Activated CD8-positive, alpha-beta memory T cell treated with anti-CD3 and anti-CD28 coated beads for 48 hours (primary cell): ENCODE data around the gene TEKT5.
"Not testable (repeated sequence)": the region's sequence is repeated elsewhere in the genome, so short reads cannot be mapped to it uniquely, and the experiment has no call there.

Source experiments
- DNase-seq, 3 experiments: peaks; one replicate each; pipeline ENCODE4 v3.0.0-alpha.2; 2020; ENCODE audit warnings: low read depth in 2 of 3, low spot score in 2 of 3

TEKT5 gene

GRCh38 chr16:10694830-10695229 lies at the start of gene TEKT5:
TEKT5 (minus strand) TSS chr16:10694930; CDS start chr16:10694873, 57 bp downstream.
- DNase-seq = no peak

DNA sequence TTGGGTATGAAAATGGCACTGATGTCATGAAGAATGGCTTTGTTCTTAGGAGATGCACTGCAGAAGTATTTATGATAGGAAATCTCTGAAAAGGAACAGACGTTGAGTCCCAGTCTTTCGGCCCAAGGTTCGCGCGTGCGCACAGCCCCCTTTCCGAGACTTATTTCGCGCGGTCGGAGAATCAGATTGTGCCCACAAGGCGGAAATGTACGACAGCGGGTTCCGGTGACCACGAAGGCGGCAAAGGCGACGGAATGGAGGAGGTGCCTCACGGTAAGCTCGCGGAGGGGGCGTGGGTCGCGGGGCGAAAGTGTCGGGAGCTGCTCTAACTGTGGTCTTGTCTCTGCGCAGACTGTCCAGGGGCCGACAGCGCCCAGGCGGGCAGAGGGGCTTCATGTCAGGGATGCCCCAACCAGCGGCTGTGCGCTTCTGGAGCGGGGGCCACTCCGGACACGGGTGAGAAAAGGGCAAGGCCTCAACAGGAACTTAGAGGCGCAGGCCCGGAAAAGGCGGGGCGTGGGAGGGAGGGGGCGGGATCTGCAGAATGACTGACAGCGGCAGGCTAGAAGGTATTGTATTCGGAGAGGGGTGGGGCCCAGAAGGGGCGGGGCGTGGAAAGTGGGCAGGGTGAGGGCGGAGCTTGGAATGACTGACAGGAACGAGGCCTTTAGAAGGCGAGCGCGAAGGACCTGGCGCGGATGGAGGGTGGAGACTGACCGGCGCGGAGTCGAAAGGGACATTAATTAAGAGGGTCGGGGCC lies 49.1 kb upstream of the TEKT5 start, which contains the start of gene NUBP1:
TSS of gene NUBP1 (plus strand) at position 233 of the 760 bp plus-strand sequence. CDS start at position 255, 22 bp downstream.
- peak; percentile 98 to 99 (median 99) for DNase-seq

- no peak for DNase-seq
Measured at GRCh38 chr16:10743227-10743609, 48.5 kb upstream of the TEKT5 start.

DNA sequence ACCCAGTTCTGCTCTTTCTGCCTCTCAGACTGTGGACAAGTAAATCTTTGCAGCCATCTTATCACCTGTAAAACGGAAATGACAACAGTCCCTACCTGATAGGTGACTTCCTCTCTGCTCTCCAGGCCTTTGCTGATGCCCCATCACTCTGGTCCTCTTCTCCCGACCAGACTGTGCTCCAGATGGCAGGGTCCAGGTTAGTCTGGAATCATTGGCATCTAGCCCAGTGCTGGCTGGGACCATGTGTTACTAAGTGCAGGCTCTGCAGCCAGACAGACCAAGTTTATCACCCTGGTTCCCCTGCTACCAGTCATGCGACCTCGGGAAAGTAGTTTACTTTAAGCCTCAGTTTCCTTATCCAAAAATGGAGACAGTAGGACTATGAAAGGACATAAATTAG lies 47.1 kb upstream of the TEKT5 start:
- no peak for DNase-seq

DNA sequence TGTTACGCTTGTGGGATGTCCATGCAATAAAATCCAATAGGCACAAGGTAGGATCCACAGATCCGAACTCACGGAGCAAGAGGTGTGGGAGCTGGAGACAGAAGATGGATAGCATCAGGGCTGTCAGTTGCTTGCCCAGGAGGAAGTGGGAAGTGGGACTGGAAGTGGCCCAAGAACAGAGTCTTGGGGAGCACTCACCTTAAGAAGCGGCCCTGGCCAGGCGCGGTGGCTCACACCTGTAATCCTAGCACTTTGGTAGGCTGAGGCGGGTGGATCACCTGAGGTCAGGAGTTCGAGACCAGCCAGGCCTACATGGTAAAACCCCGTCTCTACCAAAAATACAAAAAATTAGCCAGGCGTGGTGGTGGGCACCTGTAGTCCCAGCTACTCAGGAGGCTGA lies 46.5 kb upstream of the TEKT5 start:
- DNase-seq = not testable (repeated sequence)

GRCh38 chr16:10740845-10741208 lies 46.1 kb upstream of the TEKT5 start:
- DNase-seq = no peak

DNA sequence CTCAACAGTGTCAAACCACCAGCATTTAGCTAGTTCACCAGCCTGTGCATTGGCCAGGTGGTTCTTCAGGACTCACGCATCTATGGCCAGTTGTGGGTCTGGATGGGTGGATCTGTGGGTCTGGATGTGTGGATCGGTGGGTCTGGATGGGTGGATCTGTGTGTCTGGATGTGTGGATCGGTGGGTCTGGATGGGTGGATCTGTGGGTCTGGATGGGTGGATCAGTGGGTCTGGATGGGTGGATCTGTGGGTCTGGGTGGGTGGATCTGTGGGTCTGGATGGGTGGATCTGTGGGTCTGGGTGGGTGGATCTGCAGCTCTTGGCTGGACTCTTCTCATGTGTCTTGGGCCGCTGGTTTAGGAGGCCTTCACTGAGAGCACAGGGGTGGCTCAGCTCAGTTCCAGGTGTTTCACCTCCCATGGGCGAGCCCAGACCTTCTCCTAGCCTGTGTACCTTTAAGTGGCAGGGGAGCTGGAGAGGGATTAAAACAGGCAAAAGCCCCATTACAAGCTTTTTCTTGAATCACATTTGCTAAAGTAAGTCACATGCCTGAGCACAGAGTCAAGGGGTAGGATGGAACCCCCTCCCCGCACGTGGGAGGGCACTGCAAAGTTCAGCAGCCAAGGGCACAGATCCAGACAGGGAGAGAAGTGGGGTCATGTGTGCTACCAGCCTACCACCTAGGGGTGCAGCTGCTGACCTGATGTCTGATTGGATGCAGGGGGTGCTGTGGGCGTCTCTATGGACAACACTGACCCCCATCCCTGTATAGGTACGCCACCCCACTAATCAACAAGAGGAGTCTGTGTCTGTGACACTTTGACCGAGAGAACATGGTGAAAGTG lies 45.5 kb upstream of the TEKT5 start:
- no peak for DNase-seq

GRCh38 chr16:10738231-10739077 lies 43.7 kb upstream of the TEKT5 start:
- peak in 1 of 3 experiments; percentile 30 for DNase-seq

DNA sequence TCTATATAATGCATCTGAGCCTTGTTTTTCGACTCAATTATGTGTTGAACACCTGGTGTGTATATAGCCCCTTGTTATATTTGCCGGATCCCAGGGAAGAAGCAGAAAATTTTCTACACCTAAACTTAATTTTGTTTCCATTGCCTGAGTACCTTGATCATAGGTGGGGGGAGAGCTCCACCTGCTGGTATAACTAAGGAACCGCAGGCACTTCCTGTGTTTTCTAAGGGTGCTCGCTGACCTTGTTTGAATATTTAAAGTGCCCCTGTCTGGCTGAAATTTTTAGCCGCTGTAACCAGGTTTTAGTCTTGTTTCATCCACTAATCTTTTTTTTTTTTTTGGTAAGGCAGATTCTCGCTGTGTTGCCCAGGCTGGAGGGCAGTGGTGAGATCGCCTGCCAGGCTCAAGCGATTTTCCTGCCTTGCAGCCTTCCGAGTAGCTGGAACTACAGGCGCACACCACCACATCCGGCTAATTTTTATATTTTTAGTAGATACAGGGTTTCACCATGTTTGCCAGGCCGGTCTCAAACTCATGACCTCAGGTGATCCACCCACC lies 42.4 kb upstream of the TEKT5 start:
- peak; percentile 33 to 44 (median 40) for DNase-seq

- no peak for DNase-seq
Measured at GRCh38 chr16:10731790-10732189, 37.1 kb upstream of the TEKT5 start.

- no peak for DNase-seq
Measured at GRCh38 chr16:10729104-10730048, 34.6 kb upstream of the TEKT5 start.

DNA sequence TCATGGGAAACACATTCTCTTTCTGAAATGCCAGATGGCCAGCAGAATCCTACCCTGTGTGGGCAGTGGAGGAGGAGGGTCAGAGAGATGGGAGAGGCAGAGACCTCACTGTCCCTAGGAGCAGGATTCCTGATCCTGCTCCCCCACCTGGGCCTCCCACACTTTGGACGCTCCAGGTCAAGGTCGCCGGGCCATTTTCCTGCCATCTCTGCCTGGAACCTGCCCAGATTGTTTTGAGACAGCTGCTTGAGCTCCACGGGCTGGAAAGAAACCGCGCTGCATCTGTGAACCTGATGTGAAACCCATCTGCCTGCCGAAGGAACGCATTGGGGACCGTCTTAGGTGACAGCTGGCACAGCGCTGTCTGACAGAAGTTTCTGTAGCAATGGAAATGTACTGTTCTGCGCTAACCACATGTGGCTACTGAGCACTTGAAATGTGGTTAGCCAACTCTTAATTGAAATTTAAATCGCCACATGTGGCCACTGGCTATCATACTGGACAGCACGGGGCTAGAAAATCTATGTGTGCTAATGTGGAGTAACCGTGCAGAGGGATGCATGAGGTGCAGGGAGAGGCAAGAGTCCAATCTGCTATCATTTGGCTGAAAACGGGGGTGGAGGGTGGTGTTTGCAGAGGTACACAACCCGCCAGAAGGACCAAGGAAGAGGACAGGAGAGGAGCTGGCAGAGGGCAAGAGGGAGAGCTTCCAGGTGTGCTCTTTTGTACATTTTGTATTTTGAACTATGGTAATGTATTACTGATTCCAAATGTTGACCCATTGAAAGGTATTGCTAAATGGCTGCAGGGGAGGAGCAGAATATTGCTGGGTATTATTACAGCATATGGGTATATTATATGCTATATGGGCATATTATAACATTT lies 33.5 kb upstream of the TEKT5 start:
- no peak for DNase-seq

DNA sequence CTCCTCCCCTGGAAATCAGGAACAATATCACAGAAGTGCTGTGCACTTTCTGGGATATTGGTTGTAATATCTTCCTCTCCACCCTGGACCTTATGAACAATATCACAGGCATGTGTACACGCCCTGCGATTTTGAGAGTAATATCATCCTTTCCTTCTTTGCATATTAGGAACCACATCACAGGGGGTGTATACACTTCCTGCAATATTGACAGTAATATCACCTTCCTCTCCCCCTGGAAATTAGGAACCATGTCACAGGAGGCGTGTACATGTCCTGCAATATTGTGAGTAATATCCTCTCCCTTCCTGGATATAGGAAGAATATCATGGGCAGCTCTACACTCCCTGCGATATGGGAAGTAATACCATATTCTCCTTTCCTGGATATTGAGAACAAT lies 14.2 kb upstream of the TEKT5 start:
- no peak for DNase-seq

GRCh38 chr16:10699756-10700155 lies 5.0 kb upstream of the TEKT5 start:
- no peak for DNase-seq

DNA sequence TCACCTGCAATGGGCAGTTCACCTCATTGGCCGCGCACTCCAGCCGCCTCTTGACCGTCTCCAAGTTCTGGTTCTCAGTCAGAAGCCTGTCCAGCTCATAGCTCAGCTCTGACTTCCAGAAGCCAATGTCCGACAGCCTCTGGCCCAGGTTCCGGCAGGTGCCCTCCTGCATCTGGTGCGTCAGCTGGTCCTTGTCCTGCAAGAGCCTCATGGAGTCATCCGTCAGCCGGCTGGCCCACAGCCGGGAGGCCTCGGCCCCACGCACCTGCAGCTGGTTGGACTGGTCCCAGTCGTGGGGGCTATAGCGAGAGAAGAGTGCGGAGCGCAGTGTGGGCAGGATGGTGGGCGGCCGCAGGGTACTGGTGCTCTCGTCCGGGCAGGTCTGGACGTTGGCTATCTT lies 424 bp downstream of the TEKT5 start:
- no peak for DNase-seq

- no peak for DNase-seq
Measured at GRCh38 chr16:10693889-10694288, 841 bp downstream of the TEKT5 start.

- no peak for DNase-seq
Measured at GRCh38 chr16:10692470-10692869, 2.3 kb downstream of the TEKT5 start.

GRCh38 chr16:10688726-10689125 lies 6.0 kb downstream of the TEKT5 start:
- no peak for DNase-seq

GRCh38 chr16:10688291-10688690 lies 6.4 kb downstream of the TEKT5 start:
- DNase-seq = no peak
